ENCODE data around the gene ROR1. TPM values are rescaled to one million over a fixed set of nuclear protein-coding genes. Genes with fewer than 3 reads are reported as not detected.

The ROR1 gene
- total RNA-seq, 6 donors from 2014 or later, result 19.7 to 39.8 (median 28.5) TPM

DNA sequence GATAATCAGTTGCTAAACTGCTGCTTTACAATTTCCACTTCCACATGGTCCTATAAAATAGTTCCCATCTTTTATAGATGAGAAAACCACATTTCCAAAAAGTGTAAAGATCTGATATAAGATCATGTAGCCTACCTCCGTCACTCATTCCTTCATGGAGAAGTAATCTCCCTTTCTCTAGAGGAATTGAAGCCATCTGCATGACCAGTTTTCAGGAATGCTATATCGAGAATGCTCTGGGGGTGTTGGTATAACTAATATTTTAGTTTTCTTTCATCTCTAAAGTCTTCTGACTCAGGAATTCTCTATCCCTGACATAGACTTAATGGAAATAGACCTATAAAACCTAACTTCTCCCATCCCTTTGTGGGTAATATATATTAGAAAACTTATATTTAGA, 256.6 kb downstream of the ROR1 start:
- H3K27me3 ChIP-seq, result no peaks in the 10 kb centered on the region
- 87 to 94% methylated on average over 2 of the region's 2 CpGs for WGBS, 2 donors

GRCh38 chr1:64031236-64031635, 257.4 kb downstream of the ROR1 start:
- no peak overlapping the region for H3K4me3 ChIP-seq
- WGBS, 2 donors, result 67 to 76% methylated on average over 1 of the region's 1 CpG
- peak; percentile 55 to 62 for ATAC-seq (ENCODE audit: low FRiP score in 2 of 2)
- no peaks in the 10 kb centered on the region for H3K36me3 ChIP-seq
- no peaks in the 10 kb centered on the region for H3K9me3 ChIP-seq
- DNase-seq, result no peak
- H3K27ac ChIP-seq, result no peak overlapping the region
- TF ChIP-seq POLR2A (IDR thresholded peaks at IDR 0.05) (no peak), EP300 (IDR thresholded peaks at IDR 0.05) (no peak), POLR2AphosphoS5 (IDR thresholded peaks at IDR 0.05) (no peak)
- TF ChIP-seq, protein P1, sequence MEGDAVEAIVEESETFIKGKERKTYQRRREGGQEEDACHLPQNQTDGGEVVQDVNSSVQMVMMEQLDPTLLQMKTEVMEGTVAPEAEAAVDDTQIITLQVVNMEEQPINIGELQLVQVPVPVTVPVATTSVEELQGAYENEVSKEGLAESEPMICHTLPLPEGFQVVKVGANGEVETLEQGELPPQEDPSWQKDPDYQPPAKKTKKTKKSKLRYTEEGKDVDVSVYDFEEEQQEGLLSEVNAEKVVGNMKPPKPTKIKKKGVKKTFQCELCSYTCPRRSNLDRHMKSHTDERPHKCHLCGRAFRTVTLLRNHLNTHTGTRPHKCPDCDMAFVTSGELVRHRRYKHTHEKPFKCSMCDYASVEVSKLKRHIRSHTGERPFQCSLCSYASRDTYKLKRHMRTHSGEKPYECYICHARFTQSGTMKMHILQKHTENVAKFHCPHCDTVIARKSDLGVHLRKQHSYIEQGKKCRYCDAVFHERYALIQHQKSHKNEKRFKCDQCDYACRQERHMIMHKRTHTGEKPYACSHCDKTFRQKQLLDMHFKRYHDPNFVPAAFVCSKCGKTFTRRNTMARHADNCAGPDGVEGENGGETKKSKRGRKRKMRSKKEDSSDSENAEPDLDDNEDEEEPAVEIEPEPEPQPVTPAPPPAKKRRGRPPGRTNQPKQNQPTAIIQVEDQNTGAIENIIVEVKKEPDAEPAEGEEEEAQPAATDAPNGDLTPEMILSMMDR (IDR thresholded peaks at IDR 0.05), result no peak
- H3K27me3 ChIP-seq, result no peaks in the 10 kb centered on the region
- no peaks in the 10 kb centered on the region for H3K4me1 ChIP-seq

More for the DNA sequence above, 256.6 kb downstream of the ROR1 start:
- no peaks in the 10 kb centered on the region for H3K36me3 ChIP-seq
- H3K4me3 ChIP-seq, result no peak overlapping the region
- H3K4me1 ChIP-seq, result no peaks in the 10 kb centered on the region
- DNase-seq (no peak), ATAC-seq (ENCODE audit: low FRiP score in 2 of 2) (no peak)
- H3K27ac ChIP-seq, result no peak overlapping the region
- TF ChIP-seq POLR2A (IDR thresholded peaks at IDR 0.05) (no peak), POLR2AphosphoS5 (IDR thresholded peaks at IDR 0.05) (no peak)
- TF ChIP-seq, protein P1 (IDR thresholded peaks at IDR 0.05), result no peak
- no peaks in the 10 kb centered on the region for H3K9me3 ChIP-seq

GRCh38 chr1:64033667-64034220, 259.9 kb downstream of the ROR1 start:
- DNase-seq (no peak), ATAC-seq (ENCODE audit: low FRiP score in 2 of 2) (peak in 1 of 2 donors; percentile 78)
- H3K27ac ChIP-seq, result no peak overlapping the region
- H3K9me3 ChIP-seq, result no peaks in the 10 kb centered on the region
- WGBS, 2 donors, result 71 to 75% methylated on average over 3 of the region's 3 CpGs
- H3K4me3 ChIP-seq, result no peak overlapping the region
- H3K27me3 ChIP-seq, result no peaks in the 10 kb centered on the region
- H3K4me1 ChIP-seq, result peaks cover 8 to 14% (median 10%) of the 10 kb centered on the region in 4 donors
- TF ChIP-seq, protein P1 (IDR thresholded peaks at IDR 0.05), result no peak
- TF ChIP-seq POLR2AphosphoS5 (IDR thresholded peaks at IDR 0.05), result no peak
- no peak for TF ChIP-seq EP300 (IDR thresholded peaks at IDR 0.05)
- TF ChIP-seq POLR2A (IDR thresholded peaks at IDR 0.05), result no peak
- H3K36me3 ChIP-seq, result no peaks in the 10 kb centered on the region

GRCh38 chr1:64036549-64036948, 262.7 kb downstream of the ROR1 start:
- no peak overlapping the region for H3K4me3 ChIP-seq
- H3K27ac ChIP-seq, result no peak overlapping the region
- no peak for DNase-seq
- 75 to 80% methylated on average over 2 of the region's 2 CpGs for WGBS, 2 donors
- H3K27me3 ChIP-seq, result no peaks in the 10 kb centered on the region
- ATAC-seq (ENCODE audit: low FRiP score in 2 of 2), result no peak
- H3K9me3 ChIP-seq, result no peaks in the 10 kb centered on the region
- H3K4me1 ChIP-seq, result peaks cover 8 to 26% (median 10%) of the 10 kb centered on the region in 4 donors
- no peaks in the 10 kb centered on the region for H3K36me3 ChIP-seq
- TF ChIP-seq POLR2A (IDR thresholded peaks at IDR 0.05) (no peak), POLR2AphosphoS5 (IDR thresholded peaks at IDR 0.05) (no peak), EP300 (IDR thresholded peaks at IDR 0.05) (no peak)
- TF ChIP-seq, protein P1 (IDR thresholded peaks at IDR 0.05), result no peak

- H3K27ac ChIP-seq, result no peak overlapping the region
- 72 to 78% methylated on average over 4 of the region's 4 CpGs for WGBS, 2 donors
- TF ChIP-seq, protein P1 (IDR thresholded peaks at IDR 0.05), result no peak
- TF ChIP-seq POLR2A (IDR thresholded peaks at IDR 0.05) (no peak), EP300 (IDR thresholded peaks at IDR 0.05) (no peak), POLR2AphosphoS5 (IDR thresholded peaks at IDR 0.05) (no peak)
These were observed 264.3 kb downstream of the ROR1 start for GRCh38 chr1:64038119-64038518.

More at GRCh38 chr1:64038119-64038518, 264.3 kb downstream of the ROR1 start:
- H3K27me3 ChIP-seq, result no peaks in the 10 kb centered on the region
- H3K9me3 ChIP-seq, result no peaks in the 10 kb centered on the region
- no peak overlapping the region for H3K4me3 ChIP-seq
- ATAC-seq (ENCODE audit: low FRiP score in 2 of 2) (no peak), DNase-seq (no peak)
- peaks cover 9 to 35% (median 19%) of the 10 kb centered on the region in 4 donors for H3K4me1 ChIP-seq
- H3K36me3 ChIP-seq, result no peaks in the 10 kb centered on the region
